Stomach smooth muscle (tissue), 2 donors: ENCODE results near the gene COTL1.
"Not testable (repeated sequence)": the region's sequence is repeated elsewhere in the genome, so short reads cannot be mapped to it uniquely, and the experiment has no call there.

Source experiments
- H3K27ac ChIP-seq: one replicate; pipeline ENCODE4 v1.7.0; 2013; ENCODE audit warnings: mild to moderate bottlenecking, low read length, inconsistent platforms
- H3K27me3 ChIP-seq, 2 donors: one replicate each; pipeline ENCODE4 v1.7.0; 2013; ENCODE audit warnings: low read length in 2 of 2; ENCODE audit not compliant: insufficient read depth in 2 of 2, control insufficient read depth in 1 of 2
- H3K36me3 ChIP-seq, 2 donors: one replicate each; pipeline ENCODE4 v1.7.0; 2013; ENCODE audit warnings: low read length in 2 of 2; ENCODE audit not compliant: control insufficient read depth in 2 of 2, insufficient read depth in 2 of 2
- H3K4me1 ChIP-seq: one replicate; pipeline ENCODE4 v1.7.0; 2013; ENCODE audit warnings: low read length; ENCODE audit not compliant: control insufficient read depth, insufficient read depth
- H3K4me3 ChIP-seq, 2 donors: one replicate each; pipeline ENCODE4 v1.7.0; 2013; ENCODE audit warnings: low read length in 2 of 2
- H3K9ac ChIP-seq, 2 donors: one replicate each; pipeline ENCODE4 v1.7.0; 2013; ENCODE audit warnings: low read length in 2 of 2, mild to moderate bottlenecking in 1 of 2
- H3K9me3 ChIP-seq, 2 donors: one replicate each; pipeline ENCODE4 v1.7.0; 2013; ENCODE audit warnings: low read length in 2 of 2; ENCODE audit not compliant: control insufficient read depth in 2 of 2
- donor health status: healthy.
- donor health status: Pancreatic carcinoma.

Gene COTL1

DNA sequence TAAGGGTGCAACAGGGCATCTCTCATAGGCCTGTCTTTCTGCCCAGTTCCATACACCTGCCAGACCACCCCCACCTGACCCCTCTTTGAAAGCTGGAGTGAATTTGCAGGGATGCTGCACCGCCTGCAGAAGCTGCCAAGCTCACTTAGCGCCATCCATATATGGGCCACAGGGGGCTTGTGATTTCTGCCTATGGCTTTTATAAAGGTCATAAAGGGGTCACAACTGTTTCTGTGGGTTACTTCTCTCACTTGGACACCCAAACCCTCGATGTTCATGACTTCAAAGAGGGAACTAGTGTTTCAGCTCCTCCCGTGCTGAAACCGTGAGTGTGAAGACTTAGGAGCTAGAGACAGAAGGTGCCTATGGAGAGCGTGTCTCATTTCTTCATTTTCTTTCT is 89.6 kb downstream of the COTL1 start:
- Histone ChIP-seq H3K27me3 (no peaks in the 10 kb centered on the region), H3K9me3 (peaks cover 0 to 4% of the 10 kb centered on the region in 2 donors), H3K27ac (no peak overlapping the region), H3K36me3 (no peaks in the 10 kb centered on the region), H3K4me3 (no peak overlapping the region), H3K9ac (no peak overlapping the region), H3K4me1 (peaks cover 36% of the 10 kb centered on the region)

DNA sequence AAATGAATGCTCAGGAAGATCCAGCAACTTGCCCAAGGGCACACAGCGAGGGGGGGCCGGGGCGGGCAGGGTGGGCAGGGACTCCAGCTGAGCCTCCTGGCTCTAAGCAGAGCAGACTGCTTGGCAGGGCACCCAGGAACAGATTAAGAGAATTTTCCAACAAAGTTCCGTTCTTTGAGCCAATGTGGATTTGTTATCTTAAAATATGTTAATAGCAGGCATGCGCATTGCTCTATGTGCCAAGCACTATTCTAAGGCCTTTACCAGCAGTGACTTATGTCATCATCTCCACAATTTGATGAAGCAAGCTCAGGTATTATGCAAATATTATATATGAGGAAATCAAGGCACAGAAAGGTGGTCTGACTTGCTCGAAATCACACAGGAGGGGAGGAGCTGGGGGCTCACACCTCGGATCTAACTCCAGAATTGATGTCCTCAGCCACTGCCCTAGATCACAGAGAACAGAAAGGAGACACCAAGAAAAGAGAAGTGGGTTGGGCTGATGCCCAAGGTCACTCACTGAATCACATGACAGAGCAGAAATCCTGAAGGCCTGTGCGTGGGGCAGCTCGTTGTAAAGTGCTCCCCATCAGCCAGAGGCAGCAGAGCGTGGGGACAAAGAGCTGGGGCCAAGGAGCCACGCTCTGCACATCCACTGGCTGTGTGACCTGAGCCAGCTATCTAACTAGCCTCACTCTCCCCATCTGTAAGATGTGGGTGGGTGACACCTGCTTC is 90.2 kb downstream of the COTL1 start:
- Histone ChIP-seq H3K27me3 (no peaks in the 10 kb centered on the region), H3K9me3 (peaks cover 3 to 4% of the 10 kb centered on the region in 2 donors), H3K36me3 (no peaks in the 10 kb centered on the region), H3K9ac (peak overlapping the region in 1 of 2 donors; percentile 7), H3K4me3 (peak overlapping the region in 1 of 2 donors; percentile 57), H3K27ac (no peak overlapping the region), H3K4me1 (peaks cover 35% of the 10 kb centered on the region)

DNA sequence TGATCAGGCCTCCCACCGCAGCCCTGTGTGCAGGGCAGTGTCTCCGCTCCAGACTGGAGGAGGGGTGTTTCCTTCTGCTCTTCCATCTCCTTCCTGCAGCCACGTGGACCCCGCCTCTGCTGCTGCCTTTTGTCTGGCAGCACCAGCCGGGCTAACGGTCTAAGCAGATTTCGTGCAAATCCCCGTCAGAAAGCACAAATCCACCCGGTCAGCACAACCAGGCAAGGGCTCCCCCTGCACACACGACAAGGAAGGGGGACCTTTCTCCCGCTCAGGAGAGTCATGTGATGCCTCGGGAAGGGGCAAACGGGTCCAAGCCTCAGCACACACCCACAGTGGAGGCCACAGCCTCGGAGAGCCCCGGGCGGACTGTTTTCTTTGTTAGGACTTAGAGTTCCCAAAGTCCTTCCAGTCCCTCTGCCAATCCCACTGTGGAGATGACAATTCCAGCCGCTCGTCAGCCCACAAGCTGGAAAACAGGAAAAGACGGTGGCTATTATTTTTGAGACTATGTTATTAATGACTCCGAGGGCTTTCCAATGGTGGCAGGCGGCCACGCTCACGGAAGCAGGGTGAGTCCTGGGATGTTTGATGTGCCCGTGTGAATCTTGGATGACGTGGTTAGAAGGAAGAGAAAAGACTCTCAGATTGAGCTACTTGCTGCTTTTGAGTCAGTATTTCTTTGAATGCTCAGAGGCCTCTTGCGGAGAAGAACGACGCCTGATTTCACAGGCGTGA is 90.9 kb downstream of the COTL1 start:
- peaks cover 28% of the 10 kb centered on the region for H3K4me1 ChIP-seq
- H3K4me3 ChIP-seq = peak overlapping the region in 1 of 2 donors; percentile 57
- peak overlapping the region; percentile 7 to 21 for H3K9ac ChIP-seq
- H3K9me3 ChIP-seq = peaks cover 4 to 6% of the 10 kb centered on the region in 2 donors
- H3K36me3 ChIP-seq = no peaks in the 10 kb centered on the region
- H3K27ac ChIP-seq = no peak overlapping the region
- H3K27me3 ChIP-seq = no peaks in the 10 kb centered on the region

DNA sequence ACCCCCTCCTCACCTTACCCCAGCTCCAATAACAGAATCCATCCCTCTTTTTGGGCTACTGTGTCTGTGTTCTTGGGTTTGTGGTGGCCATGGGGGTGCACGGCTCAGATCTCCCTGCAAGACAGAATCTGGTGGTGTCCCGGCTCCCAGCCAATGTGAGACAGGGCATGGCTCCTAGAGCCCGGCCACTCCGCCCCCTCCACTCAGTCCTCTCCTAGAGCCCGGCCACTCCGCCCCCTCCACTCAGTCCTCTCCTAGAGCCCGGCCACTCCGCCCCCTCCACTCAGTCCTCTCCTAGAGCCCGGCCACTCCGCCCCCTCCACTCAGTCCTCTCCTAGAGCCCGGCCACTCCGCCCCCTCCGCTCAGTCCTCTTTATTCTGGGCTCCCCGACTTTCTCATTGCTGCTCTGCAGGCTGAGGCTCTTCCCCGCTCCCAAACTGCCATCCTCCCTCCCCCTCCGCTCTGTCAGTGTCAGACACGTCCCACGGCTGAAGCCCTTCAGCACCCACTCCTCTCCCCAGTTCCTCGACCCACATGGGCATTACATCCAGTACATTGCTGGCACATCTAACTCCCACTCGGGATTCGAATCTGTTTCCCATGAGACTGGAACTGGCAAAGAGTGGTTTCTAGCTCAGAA is 92.8 kb downstream of the COTL1 start:
- H3K9me3 ChIP-seq, H3K9ac ChIP-seq, H3K4me3 ChIP-seq, H3K27me3 ChIP-seq, H3K36me3 ChIP-seq, H3K27ac ChIP-seq: not testable (repeated sequence)
- peaks cover 19% of the 10 kb centered on the region for H3K4me1 ChIP-seq

DNA sequence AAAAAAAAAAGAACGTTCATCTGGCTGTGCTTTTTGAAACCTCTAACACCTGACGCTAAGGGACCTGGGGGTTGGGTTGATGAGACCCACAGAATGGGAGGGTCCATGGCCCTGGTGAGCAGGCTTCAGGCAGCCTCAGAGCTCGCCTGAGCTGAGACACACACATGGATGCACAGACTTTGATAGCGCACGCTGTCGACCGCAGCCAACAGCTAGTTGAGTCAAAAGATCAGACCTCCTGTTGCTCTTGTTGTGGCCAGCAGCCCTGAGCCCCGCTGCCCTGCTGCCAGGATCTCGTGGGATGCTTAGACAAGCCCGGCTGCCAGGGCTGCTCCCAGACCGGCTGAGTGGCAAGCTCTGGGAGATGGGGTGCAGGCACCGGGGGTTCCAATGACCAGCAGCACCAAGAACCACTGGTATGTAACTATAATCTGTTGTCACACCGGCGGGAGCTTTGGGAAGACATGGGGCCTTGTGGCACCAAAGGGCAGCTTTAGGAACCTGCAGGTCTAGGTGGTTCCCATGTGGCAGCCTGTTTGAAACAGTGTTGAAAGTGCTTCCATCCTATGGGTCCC is 93.4 kb downstream of the COTL1 start:
- Histone ChIP-seq H3K27ac (no peak overlapping the region), H3K27me3 (no peaks in the 10 kb centered on the region), H3K9me3 (peaks cover under 1 to 6% of the 10 kb centered on the region in 2 donors), H3K4me1 (peaks cover 19% of the 10 kb centered on the region), H3K36me3 (no peaks in the 10 kb centered on the region), H3K9ac (no peak overlapping the region), H3K4me3 (no peak overlapping the region)

DNA sequence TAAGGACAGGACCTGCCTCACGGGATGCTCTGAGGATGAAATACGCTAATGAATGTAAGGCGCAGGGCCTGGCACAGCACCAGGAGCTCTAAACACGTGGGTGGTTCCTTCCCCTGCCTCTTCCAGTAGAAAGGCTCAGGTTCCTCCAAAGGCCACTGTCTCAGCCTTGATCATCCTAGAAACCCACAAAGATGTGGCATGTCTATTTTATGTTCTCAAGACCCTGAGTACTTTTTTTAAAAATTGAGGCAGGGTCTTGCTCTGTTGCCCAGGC is 96.4 kb downstream of the COTL1 start:
- H3K4me3 ChIP-seq = no peak overlapping the region
- H3K9me3 ChIP-seq = peaks cover 0 to 6% of the 10 kb centered on the region in 2 donors
- no peak overlapping the region for H3K9ac ChIP-seq
- peaks cover 1% of the 10 kb centered on the region for H3K4me1 ChIP-seq
- H3K36me3 ChIP-seq = no peaks in the 10 kb centered on the region
- no peak overlapping the region for H3K27ac ChIP-seq
- no peaks in the 10 kb centered on the region for H3K27me3 ChIP-seq

DNA sequence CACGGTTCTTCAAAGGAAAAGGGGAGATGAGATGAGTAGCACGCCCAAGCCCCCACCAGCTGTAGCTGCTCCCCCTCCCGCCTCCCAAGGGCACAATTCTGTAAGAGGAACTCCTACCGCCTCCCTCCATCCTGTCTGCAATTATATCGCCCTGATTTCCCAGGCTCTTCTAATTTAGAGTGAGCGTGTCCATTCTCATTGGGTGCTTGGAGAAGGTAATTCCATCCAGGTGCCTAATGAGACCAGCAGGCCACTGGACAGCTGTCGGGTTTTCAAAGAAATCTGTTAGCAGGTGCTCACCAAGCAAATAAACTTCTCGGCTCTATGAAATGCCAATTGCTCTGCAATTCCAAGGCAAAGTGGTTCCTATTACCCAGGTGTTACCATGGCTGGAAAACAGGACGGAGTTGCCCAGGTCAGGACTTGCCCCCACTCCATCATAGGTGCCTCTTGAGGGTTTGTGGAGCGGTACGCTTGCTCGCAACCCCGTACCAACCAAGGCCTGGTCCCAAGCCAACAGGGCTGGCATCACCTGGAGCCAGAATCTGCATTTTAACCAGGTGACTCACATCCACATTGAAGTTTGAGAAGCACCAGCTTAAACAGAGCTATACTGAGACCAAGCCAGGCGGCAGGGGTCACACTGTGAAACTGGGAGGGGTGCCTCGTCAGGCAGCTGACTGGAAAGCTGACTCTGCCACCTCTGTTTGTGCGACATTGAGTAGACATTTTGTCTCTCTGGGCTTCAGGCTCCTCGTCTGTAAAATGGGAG is 97.0 kb downstream of the COTL1 start:
- Histone ChIP-seq H3K4me1 (no peaks in the 10 kb centered on the region), H3K27me3 (no peaks in the 10 kb centered on the region), H3K4me3 (no peak overlapping the region), H3K9ac (no peak overlapping the region), H3K36me3 (no peaks in the 10 kb centered on the region), H3K9me3 (peaks cover 0 to 6% of the 10 kb centered on the region in 2 donors), H3K27ac (no peak overlapping the region)

DNA sequence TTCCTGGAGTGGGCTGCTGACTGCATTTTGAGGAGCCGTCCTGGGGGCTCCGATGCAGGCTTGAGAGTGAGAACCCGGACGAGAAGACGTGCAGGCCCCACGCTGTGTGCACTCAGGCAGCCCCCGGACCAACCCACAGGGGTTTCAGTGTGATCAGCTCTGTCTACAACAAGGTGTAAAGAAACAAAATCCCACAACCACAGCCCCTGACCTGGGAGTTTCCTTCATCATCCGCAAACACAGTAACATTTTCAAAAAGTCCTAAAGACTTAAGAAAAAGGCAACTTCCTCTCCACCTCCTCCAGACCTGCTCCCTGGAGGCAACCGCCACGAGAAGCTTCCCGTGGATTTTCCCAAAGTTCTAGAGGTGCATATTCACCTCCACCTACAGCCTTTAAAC is 98.0 kb downstream of the COTL1 start:
- H3K27ac ChIP-seq = no peak overlapping the region
- no peak overlapping the region for H3K4me3 ChIP-seq

DNA sequence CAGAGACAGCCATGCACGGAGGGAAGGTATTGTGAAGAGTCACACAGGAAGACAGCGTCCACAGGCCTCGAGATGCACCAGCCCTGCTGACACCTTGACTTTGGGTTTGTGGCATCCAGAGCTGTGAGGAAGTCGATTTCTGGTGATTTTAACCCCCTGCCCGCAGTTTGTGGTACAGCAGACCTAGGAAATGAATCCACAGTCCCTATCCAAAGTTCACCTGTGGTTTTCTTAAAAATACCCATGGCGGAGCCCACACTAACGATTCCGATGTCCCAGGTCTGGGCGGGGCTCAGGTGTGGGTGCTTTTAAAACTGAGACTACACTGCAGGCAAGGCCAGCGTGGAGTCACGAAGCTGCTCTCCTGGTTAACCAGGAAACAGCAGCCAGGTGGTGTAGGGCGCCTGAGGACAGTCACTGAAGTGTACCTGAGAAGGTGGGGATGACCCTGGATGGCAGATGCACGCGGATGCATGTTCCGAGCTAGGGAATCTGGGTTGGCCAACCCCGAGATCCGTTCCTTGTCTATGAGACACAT is 99.0 kb downstream of the COTL1 start:
- H3K4me3 ChIP-seq = no peak overlapping the region
- H3K27me3 ChIP-seq = no peaks in the 10 kb centered on the region
- H3K27ac ChIP-seq = no peak overlapping the region
- no peaks in the 10 kb centered on the region for H3K36me3 ChIP-seq
- H3K9ac ChIP-seq = no peak overlapping the region
- H3K4me1 ChIP-seq = no peaks in the 10 kb centered on the region
- peaks cover 0 to 6% of the 10 kb centered on the region in 2 donors for H3K9me3 ChIP-seq

More for the DNA sequence above, 98.0 kb downstream of the COTL1 start:
- peaks cover 0 to 6% of the 10 kb centered on the region in 2 donors for H3K9me3 ChIP-seq
- H3K36me3 ChIP-seq = no peaks in the 10 kb centered on the region
- H3K27me3 ChIP-seq = no peaks in the 10 kb centered on the region
- H3K4me1 ChIP-seq = no peaks in the 10 kb centered on the region
- no peak overlapping the region for H3K9ac ChIP-seq

DNA sequence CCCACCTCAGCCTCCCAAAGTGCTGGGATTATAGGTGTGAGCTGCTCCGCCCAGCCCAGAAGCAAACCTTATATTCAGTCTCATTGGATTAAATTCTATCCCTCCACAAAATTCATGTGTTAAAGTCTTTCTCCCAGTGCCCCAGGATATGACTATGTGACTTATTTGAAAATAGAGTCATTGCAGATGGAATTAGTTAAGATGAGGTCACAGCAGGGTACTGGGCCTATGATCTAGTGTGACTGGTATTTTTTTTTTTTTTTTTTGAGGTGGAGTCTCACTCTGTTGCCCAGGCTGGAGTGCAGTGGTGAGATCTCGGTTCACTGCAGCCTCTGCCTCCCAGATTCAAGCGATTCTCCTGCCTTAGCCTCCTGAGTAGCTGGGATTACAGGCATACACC is 99.7 kb downstream of the COTL1 start:
- not testable (repeated sequence) for H3K4me3 ChIP-seq, H3K27me3 ChIP-seq, H3K4me1 ChIP-seq, H3K27ac ChIP-seq, H3K9me3 ChIP-seq, H3K36me3 ChIP-seq, H3K9ac ChIP-seq
